Osteoblast (primary cell): Measurements from ENCODE around the gene SLC28A1. TPM values are rescaled to one million over a fixed set of nuclear protein-coding genes. Genes with fewer than 3 reads are reported as not detected.
"Not testable (repeated sequence)": the region's sequence is repeated elsewhere in the genome, so short reads cannot be mapped to it uniquely, and the experiment has no call there.

Experiments used
- DNase-seq: peaks from one replicate; pipeline ENCODE4 v3.0.0; 2011; ENCODE audit warnings: low spot score, mixed read lengths; ENCODE audit not compliant: insufficient read length; ENCODE audit errors: missing footprints
- H2AFZ ChIP-seq: 2 replicates; pipeline ENCODE4 v1.6.0; 2011; ENCODE audit warnings: mild to moderate bottlenecking, low read length
- H3K27ac ChIP-seq: 2 replicates; pipeline ENCODE4 v1.5.1; 2011; ENCODE audit warnings: mild to moderate bottlenecking, low read depth, low read length, moderate library complexity
- H3K27me3 ChIP-seq: 2 replicates; pipeline ENCODE4 v1.6.0; 2012; ENCODE audit warnings: mild to moderate bottlenecking, control low read depth, inconsistent platforms, low read length, moderate library complexity; ENCODE audit not compliant: insufficient read depth
- H3K36me3 ChIP-seq: 2 replicates; pipeline ENCODE4 v1.5.1; 2011; ENCODE audit warnings: mild to moderate bottlenecking, low read length, control low read depth, moderate library complexity; ENCODE audit not compliant: insufficient read depth
- H3K4me1 ChIP-seq: 2 replicates; pipeline ENCODE4 v1.5.1; 2011; ENCODE audit warnings: mild to moderate bottlenecking, low read length, control low read depth, moderate library complexity; ENCODE audit not compliant: insufficient read depth
- H3K4me2 ChIP-seq: 2 replicates; pipeline ENCODE4 v1.6.0; 2011; ENCODE audit warnings: mild to moderate bottlenecking, low read length; ENCODE audit not compliant: insufficient read depth
- H3K4me3 ChIP-seq: fragments of 200-600 bp; sonication (generic); 3 replicates; pipeline ENCODE4 v1.5.1; 2012; ENCODE audit warnings: mild to moderate bottlenecking, low read length, inconsistent platforms; ENCODE audit not compliant: insufficient read depth
- H3K79me2 ChIP-seq: 2 replicates; pipeline ENCODE4 v1.6.0; 2012; ENCODE audit warnings: mild to moderate bottlenecking, low read length, control low read depth, inconsistent platforms; ENCODE audit not compliant: insufficient read depth
- H3K9me3 ChIP-seq: 2 replicates; pipeline ENCODE4 v1.5.1; 2011; ENCODE audit warnings: low read depth, low read length, control low read depth
- H4K20me1 ChIP-seq: 2 replicates; pipeline ENCODE4 v1.6.0; 2012; ENCODE audit warnings: mild to moderate bottlenecking, low read length, control low read depth; ENCODE audit not compliant: insufficient read depth
- total RNA-seq: library from RNA; depleted of rRNA; stranded (reverse); fragments of >200 nt; gene quantifications from 2 replicates; pipeline ENCODE4 v1.2.3, GENCODE V29; 2012
- TF ChIP-seq, protein P1 (sequence below): IDR thresholded peaks from 2 replicates; pipeline ENCODE4 v1.5.1; 2011; ENCODE audit warnings: mild to moderate bottlenecking, low read depth, low read length, moderate library complexity; ENCODE audit errors: extremely low read depth

The SLC28A1 gene
- total RNA-seq, 1 donor = not detected

DNA sequence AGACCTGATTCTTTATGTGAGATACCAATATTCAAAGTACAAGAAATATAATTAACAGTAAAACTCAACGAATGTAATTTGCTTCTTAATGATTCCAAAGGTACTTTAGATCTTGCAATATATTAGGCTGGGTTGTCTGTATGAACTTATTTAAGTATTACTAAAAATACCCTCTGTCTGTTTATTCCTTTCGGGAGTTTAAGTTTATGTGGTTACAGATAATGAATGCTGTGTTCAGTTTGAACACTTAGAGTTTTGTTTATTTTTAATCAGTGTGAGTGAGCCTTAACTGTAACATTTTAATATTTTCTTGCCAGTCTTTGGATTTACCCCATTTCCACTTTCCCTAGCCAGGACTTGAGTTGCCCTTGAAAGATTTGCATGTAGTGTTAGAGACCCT is 100.7 kb downstream of the SLC28A1 start:
- TF ChIP-seq, protein P1, sequence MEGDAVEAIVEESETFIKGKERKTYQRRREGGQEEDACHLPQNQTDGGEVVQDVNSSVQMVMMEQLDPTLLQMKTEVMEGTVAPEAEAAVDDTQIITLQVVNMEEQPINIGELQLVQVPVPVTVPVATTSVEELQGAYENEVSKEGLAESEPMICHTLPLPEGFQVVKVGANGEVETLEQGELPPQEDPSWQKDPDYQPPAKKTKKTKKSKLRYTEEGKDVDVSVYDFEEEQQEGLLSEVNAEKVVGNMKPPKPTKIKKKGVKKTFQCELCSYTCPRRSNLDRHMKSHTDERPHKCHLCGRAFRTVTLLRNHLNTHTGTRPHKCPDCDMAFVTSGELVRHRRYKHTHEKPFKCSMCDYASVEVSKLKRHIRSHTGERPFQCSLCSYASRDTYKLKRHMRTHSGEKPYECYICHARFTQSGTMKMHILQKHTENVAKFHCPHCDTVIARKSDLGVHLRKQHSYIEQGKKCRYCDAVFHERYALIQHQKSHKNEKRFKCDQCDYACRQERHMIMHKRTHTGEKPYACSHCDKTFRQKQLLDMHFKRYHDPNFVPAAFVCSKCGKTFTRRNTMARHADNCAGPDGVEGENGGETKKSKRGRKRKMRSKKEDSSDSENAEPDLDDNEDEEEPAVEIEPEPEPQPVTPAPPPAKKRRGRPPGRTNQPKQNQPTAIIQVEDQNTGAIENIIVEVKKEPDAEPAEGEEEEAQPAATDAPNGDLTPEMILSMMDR = no peak
- H2AFZ ChIP-seq = no peak overlapping the region
- peaks cover 37% of the 10 kb centered on the region for H4K20me1 ChIP-seq
- no peak overlapping the region for H3K4me3 ChIP-seq
- no peaks in the 10 kb centered on the region for H3K36me3 ChIP-seq
- no peak for DNase-seq
- H3K27ac ChIP-seq = no peak overlapping the region
- H3K79me2 ChIP-seq = peaks cover 83% of the 10 kb centered on the region
- H3K4me1 ChIP-seq = peaks cover 12% of the 10 kb centered on the region
- no peak overlapping the region for H3K4me2 ChIP-seq
- H3K27me3 ChIP-seq = no peaks in the 10 kb centered on the region
- H3K9me3 ChIP-seq = no peaks in the 10 kb centered on the region

DNA sequence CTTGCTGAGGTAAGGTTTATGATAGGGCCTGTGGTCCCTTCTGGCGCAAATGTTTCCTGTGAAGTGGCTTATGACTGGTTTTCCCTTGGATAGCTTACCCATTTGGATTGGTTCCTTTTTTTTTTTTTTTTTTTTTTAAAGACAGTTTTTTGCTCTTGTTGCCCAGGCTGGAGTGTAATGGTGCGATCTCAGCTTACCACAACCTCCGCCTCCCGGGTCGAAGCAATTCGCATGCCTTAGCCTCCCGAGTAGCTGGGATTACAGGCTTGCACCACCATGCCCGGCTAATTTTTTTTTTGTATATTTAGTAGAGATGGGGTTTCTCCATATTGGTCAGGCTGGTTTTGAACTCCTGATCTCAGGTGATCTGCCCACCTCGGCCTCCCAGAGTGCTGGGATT is 102.9 kb downstream of the SLC28A1 start:
- H3K79me2 ChIP-seq = peaks cover 94% of the 10 kb centered on the region
- not testable (repeated sequence) for H3K4me3 ChIP-seq, H3K27ac ChIP-seq, DNase-seq, H3K27me3 ChIP-seq, H3K9me3 ChIP-seq, H3K4me2 ChIP-seq, H2AFZ ChIP-seq, H3K36me3 ChIP-seq
- peaks cover 15% of the 10 kb centered on the region for H3K4me1 ChIP-seq
- peaks cover 49% of the 10 kb centered on the region for H4K20me1 ChIP-seq

- TF ChIP-seq, protein P1 = no peak
- H2AFZ ChIP-seq = no peak overlapping the region
- H3K4me1 ChIP-seq = peaks cover 18% of the 10 kb centered on the region
- peaks cover 87% of the 10 kb centered on the region for H3K79me2 ChIP-seq
- no peak overlapping the region for H3K4me2 ChIP-seq
- H3K27me3 ChIP-seq = no peaks in the 10 kb centered on the region
- DNase-seq = no peak
- H3K9me3 ChIP-seq = no peaks in the 10 kb centered on the region
- H3K27ac ChIP-seq = no peak overlapping the region
- H3K4me3 ChIP-seq = no peak overlapping the region
- no peaks in the 10 kb centered on the region for H3K36me3 ChIP-seq
- peaks cover 48% of the 10 kb centered on the region for H4K20me1 ChIP-seq
Observed at GRCh38 chr15:84987949-84988624, 103.6 kb downstream of the SLC28A1 start.

GRCh38 chr15:84988909-84989644 is 104.6 kb downstream of the SLC28A1 start:
- Histone ChIP-seq H2AFZ (no peak overlapping the region), H3K4me1 (peaks cover 10% of the 10 kb centered on the region), H3K27ac (no peak overlapping the region), H4K20me1 (peaks cover 39% of the 10 kb centered on the region), H3K79me2 (peaks cover 85% of the 10 kb centered on the region), H3K4me3 (no peak overlapping the region), H3K27me3 (no peaks in the 10 kb centered on the region), H3K36me3 (no peaks in the 10 kb centered on the region), H3K4me2 (no peak overlapping the region), H3K9me3 (no peaks in the 10 kb centered on the region)
- TF ChIP-seq, protein P1 = no peak
- no peak for DNase-seq
